ENCODE measurements around the gene SLN. TPM values are rescaled to one million over a fixed set of nuclear protein-coding genes. Genes with fewer than 3 reads are reported as not detected.
A peak's percentile ranks its signal among the peaks of the same experiment; 100 is the strongest.

SLN gene
- total RNA-seq, 1 donor from 2014 or later = not detected

DNA sequence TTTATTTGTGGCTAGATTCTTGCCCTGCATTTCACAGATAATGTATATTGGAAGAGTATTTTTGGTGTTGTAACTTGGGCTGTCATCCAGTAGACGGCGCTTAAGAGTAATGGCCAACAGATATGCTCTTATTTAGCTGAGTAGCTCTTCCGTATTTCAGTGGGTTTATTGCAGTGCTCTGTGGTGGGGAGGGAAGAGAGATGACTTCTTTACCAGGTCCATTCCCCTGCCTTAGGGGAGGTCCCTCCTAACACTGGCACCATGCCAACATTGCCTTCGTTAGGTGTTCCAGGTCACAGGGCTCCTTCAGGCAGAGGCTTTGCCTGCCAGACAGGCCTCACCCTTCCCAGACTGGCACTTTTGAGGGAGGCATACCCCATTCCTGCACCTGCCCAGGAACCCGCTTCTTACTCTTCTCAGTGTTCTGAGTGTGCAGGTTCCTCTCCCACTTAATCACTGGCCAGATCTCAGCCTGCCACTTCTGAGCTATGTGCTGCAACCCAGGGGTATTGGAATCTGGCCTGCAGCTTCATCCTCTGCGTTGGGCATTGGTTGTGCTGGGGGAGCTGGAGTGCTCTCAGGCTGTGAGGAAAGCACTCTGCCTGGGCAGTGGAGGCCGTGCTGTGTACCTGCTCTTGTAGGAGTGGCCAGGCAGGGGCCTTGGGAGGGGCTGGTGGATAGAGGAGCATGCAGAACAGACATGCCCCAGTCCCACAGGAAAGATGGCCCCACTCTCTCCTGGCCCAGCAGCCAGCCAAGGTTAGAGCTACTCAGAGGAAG is 29.4 kb upstream of the SLN start:
- intact Hi-C loops (cut with DNase I) = no loop called here
- no peaks in the 10 kb centered on the region for H3K4me1 ChIP-seq
- TF ChIP-seq, protein P1, sequence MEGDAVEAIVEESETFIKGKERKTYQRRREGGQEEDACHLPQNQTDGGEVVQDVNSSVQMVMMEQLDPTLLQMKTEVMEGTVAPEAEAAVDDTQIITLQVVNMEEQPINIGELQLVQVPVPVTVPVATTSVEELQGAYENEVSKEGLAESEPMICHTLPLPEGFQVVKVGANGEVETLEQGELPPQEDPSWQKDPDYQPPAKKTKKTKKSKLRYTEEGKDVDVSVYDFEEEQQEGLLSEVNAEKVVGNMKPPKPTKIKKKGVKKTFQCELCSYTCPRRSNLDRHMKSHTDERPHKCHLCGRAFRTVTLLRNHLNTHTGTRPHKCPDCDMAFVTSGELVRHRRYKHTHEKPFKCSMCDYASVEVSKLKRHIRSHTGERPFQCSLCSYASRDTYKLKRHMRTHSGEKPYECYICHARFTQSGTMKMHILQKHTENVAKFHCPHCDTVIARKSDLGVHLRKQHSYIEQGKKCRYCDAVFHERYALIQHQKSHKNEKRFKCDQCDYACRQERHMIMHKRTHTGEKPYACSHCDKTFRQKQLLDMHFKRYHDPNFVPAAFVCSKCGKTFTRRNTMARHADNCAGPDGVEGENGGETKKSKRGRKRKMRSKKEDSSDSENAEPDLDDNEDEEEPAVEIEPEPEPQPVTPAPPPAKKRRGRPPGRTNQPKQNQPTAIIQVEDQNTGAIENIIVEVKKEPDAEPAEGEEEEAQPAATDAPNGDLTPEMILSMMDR (IDR thresholded peaks at IDR 0.05) = peak in 1 of 3 experiments; percentile 20

DNA sequence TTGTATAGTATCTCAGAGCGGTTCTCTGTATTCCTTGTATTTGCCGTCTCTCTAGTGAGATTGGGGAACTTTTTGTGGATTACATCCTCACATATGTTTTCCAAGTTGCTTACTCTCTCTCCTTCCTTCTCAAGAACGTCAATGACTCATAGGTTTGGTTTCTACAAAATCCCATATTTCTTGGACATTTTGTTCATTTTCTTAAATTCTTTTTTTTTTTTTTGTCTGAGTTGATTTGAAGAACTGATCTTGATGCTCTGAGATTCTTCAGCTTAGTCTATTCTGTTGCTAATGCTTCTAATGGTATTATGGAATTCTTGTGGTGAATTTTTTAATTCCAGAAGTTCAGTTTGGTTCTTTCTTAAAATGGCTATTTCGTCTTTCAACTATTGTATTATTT is 28.4 kb upstream of the SLN start:
- DNase-seq (ENCODE audit: low spot score in 2 of 2) = no peak
- Histone ChIP-seq H3K4me3 (no peak overlapping the region), H3K27me3 (no peaks in the 10 kb centered on the region), H3K4me1 (no peaks in the 10 kb centered on the region), H3K9me3 (no peaks in the 10 kb centered on the region), H3K27ac (no peak overlapping the region), H3K36me3 (no peaks in the 10 kb centered on the region)
- intact Hi-C loops (cut with DNase I) = no loop called here
- TF ChIP-seq, protein P1 (IDR thresholded peaks at IDR 0.05) = no peak

More for the DNA sequence above, 29.4 kb upstream of the SLN start:
- DNase-seq (ENCODE audit: low spot score in 2 of 2) = no peak
- no peak overlapping the region for H3K27ac ChIP-seq
- no peaks in the 10 kb centered on the region for H3K27me3 ChIP-seq
- H3K4me3 ChIP-seq = no peak overlapping the region
- no peaks in the 10 kb centered on the region for H3K9me3 ChIP-seq
- H3K36me3 ChIP-seq = no peaks in the 10 kb centered on the region

- intact Hi-C loops (cut with DNase I) = no loop called here
- Histone ChIP-seq H3K4me1 (no peaks in the 10 kb centered on the region), H3K27me3 (no peaks in the 10 kb centered on the region), H3K27ac (no peak overlapping the region), H3K36me3 (no peaks in the 10 kb centered on the region), H3K4me3 (no peak overlapping the region), H3K9me3 (no peaks in the 10 kb centered on the region)
- no peak for DNase-seq (ENCODE audit: low spot score in 2 of 2)
- TF ChIP-seq, protein P1 (IDR thresholded peaks at IDR 0.05) = no peak
Observed at GRCh38 chr11:107736546-107736945, 24.7 kb upstream of the SLN start.

GRCh38 chr11:107733518-107733917 is 21.7 kb upstream of the SLN start:
- intact Hi-C loops (cut with DNase I) = no loop called here
- no peak overlapping the region for H3K27ac ChIP-seq
- H3K36me3 ChIP-seq = no peaks in the 10 kb centered on the region
- DNase-seq (ENCODE audit: low spot score in 2 of 2) = no peak
- H3K4me1 ChIP-seq = no peaks in the 10 kb centered on the region
- TF ChIP-seq, protein P1 (IDR thresholded peaks at IDR 0.05) = no peak
- no peaks in the 10 kb centered on the region for H3K9me3 ChIP-seq
- H3K27me3 ChIP-seq = no peaks in the 10 kb centered on the region
- H3K4me3 ChIP-seq = no peak overlapping the region

GRCh38 chr11:107732689-107733051 is 20.8 kb upstream of the SLN start:
- intact Hi-C loops (cut with DNase I) = no loop called here
- TF ChIP-seq, protein P1 (IDR thresholded peaks at IDR 0.05) = no peak
- DNase-seq (ENCODE audit: low spot score in 2 of 2) = no peak
- H3K36me3 ChIP-seq = no peaks in the 10 kb centered on the region
- no peaks in the 10 kb centered on the region for H3K4me1 ChIP-seq
- H3K4me3 ChIP-seq = no peak overlapping the region
- H3K9me3 ChIP-seq = no peaks in the 10 kb centered on the region
- H3K27ac ChIP-seq = no peak overlapping the region
- H3K27me3 ChIP-seq = no peaks in the 10 kb centered on the region

Measured in ascending aorta (tissue), 2 donors.